Lower leg skin (tissue), 3 donors: ENCODE data around the gene CA6.

ENCODE experiments used
- POLR2A ChIP-seq, 2 donors: fragments of 450-650 bp; IDR thresholded peaks; one replicate each; pipeline ENCODE4 v1.6.1; 2016 to 2017; ENCODE audit warnings: antibody characterized with exemption in 2 of 2, mild to moderate bottlenecking in 1 of 2, moderate library complexity in 1 of 2
- TF ChIP-seq, protein P1 (sequence below), 3 donors: fragments of 450-650 bp; IDR thresholded peaks; one replicate each; pipeline ENCODE4 v1.5.1; 2016; ENCODE audit warnings: antibody characterized with exemption in 3 of 3, mild to moderate bottlenecking in 3 of 3, moderate library complexity in 2 of 3

DNA sequence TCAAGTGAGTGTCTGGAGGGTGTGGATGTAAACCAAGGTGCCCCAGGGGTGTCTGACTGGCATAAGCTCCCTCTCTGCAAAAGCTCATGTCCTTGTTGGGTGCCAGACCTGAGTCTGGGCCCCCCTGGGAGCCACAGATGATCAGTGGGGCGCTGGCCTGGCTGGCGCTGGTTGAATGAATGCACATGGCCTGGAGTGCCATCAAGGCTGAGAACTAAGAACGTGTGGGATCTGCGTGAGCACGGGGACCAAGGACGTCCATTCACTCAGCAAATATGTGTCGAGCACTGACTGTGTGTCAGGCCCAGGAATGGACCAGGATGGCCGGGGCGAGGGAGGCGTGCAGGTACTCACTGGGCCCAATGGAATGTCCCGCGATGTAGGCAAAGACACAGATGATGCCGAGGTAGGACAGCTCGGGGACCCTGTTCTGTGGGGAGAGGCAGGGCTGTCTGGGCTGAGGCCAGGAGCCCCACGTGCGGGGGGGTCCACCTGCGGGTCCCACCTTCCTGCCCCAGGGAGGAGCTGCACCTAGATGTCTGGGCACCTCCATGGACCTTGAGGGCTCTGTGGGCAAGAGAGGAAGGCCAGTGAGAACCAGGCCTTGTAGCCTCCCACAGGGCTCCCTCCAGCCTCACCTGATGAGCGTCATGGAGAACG is 61.4 kb downstream of the CA6 start:
- TF ChIP-seq POLR2A (IDR thresholded peaks at IDR 0.05): no peak
- TF ChIP-seq, protein P1, sequence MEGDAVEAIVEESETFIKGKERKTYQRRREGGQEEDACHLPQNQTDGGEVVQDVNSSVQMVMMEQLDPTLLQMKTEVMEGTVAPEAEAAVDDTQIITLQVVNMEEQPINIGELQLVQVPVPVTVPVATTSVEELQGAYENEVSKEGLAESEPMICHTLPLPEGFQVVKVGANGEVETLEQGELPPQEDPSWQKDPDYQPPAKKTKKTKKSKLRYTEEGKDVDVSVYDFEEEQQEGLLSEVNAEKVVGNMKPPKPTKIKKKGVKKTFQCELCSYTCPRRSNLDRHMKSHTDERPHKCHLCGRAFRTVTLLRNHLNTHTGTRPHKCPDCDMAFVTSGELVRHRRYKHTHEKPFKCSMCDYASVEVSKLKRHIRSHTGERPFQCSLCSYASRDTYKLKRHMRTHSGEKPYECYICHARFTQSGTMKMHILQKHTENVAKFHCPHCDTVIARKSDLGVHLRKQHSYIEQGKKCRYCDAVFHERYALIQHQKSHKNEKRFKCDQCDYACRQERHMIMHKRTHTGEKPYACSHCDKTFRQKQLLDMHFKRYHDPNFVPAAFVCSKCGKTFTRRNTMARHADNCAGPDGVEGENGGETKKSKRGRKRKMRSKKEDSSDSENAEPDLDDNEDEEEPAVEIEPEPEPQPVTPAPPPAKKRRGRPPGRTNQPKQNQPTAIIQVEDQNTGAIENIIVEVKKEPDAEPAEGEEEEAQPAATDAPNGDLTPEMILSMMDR (IDR thresholded peaks at IDR 0.05): no peak
